Natural killer cell (primary cell): ENCODE results near the gene SLC43A3. TPM values are rescaled to one million over a fixed set of nuclear protein-coding genes. Genes with fewer than 3 reads are reported as not detected.

ENCODE experiments used
- ATAC-seq, 3 donors: fragments of 150-1000 bp in 2 of 3; fragments of 200-7000 bp in 1 of 3; cut with Tn5 transposase; 1 replicate in 1 of 3; 2 replicates in 2 of 3; pipeline ENCODE4 v1.10.0; 2021; ENCODE audit warnings: mild to moderate bottlenecking in 2 of 3, moderate library complexity in 2 of 3
- DNase-seq, 2 donors: peaks; one replicate each; pipeline versions ENCODE4 v3.0.0 to v3.0.0-alpha.2; 2013 to 2021; ENCODE audit warnings: mixed read lengths in 1 of 2
- H3K27ac ChIP-seq: one replicate; pipeline ENCODE4 v1.5.1; 2013; ENCODE audit warnings: mild to moderate bottlenecking, low read length
- H3K27me3 ChIP-seq: one replicate; pipeline ENCODE4 v1.6.1; 2013; ENCODE audit warnings: low read length; ENCODE audit not compliant: control insufficient read depth, insufficient read depth
- H3K36me3 ChIP-seq: one replicate; pipeline ENCODE4 v1.6.1; 2013; ENCODE audit warnings: low read length; ENCODE audit not compliant: control insufficient read depth, insufficient read depth
- H3K4me1 ChIP-seq: one replicate; pipeline ENCODE4 v1.6.1; 2013; ENCODE audit warnings: low read length; ENCODE audit not compliant: control insufficient read depth, insufficient read depth
- H3K4me3 ChIP-seq: one replicate; pipeline ENCODE4 v1.5.1; 2013; ENCODE audit warnings: low read length
- H3K9me3 ChIP-seq: one replicate; pipeline ENCODE4 v1.6.1; 2013; ENCODE audit warnings: low read length; ENCODE audit not compliant: control insufficient read depth, insufficient read depth
- H3K27ac Mint-ChIP-seq, 2 donors: one replicate each; pipeline ENCODE4 v1.8.0; 2022; ENCODE audit warnings: mild to moderate bottlenecking in 2 of 2, mixed read lengths in 2 of 2, moderate library complexity in 1 of 2
- H3K27me3 Mint-ChIP-seq, 2 donors: one replicate each; pipeline ENCODE4 v1.8.0; 2022; ENCODE audit warnings: low read depth in 2 of 2, mixed read lengths in 2 of 2
- H3K36me3 Mint-ChIP-seq: one replicate; pipeline ENCODE4 v1.8.0; 2022; ENCODE audit warnings: mixed read lengths
- H3K4me1 Mint-ChIP-seq, 2 donors: one replicate each; pipeline ENCODE4 v1.8.0; 2022; ENCODE audit warnings: mixed read lengths in 2 of 2
- H3K4me3 Mint-ChIP-seq: one replicate; pipeline ENCODE4 v1.8.0; 2022; ENCODE audit warnings: mild to moderate bottlenecking, moderate library complexity, mixed read lengths
- H3K9me3 Mint-ChIP-seq, 2 donors: one replicate each; pipeline ENCODE4 v1.8.0; 2022; ENCODE audit warnings: mixed read lengths in 2 of 2
- WGBS: methylation state at CpG from one replicate; pipeline ENCODE4 v1.1.7; 2013; ENCODE audit warnings: missing lambda C conversion rate; ENCODE audit not compliant: insufficient coverage; 5-methylcytosine and 5-hydroxymethylcytosine counted together
- intact Hi-C: fragments of 100-400 bp; cut with micrococcal nuclease; formaldehyde crosslinking; loops from one replicate; pipeline ENCODE4 v1.14.2; 2022
- total RNA-seq, 4 donors: library from RNA; stranded (reverse); fragments of 120-200 nt in 1 of 4; gene quantifications; one replicate each; pipeline versions ENCODE4 v1.2.3 to v1.2.4, GENCODE V29; 2013 to 2022
- TF ChIP-seq, protein P1 (sequence below): fragments of 200-600 bp; IDR thresholded peaks from one replicate; pipeline ENCODE4 v1.8.0; 2022; ENCODE audit warnings: antibody characterized with exemption

The SLC43A3 gene
- total RNA-seq, 3 donors from 2014 or later (not counting 1 experiment from before 2014, with no cell fraction given) = 17.0 to 22.2 (median 20.7) TPM

DNA sequence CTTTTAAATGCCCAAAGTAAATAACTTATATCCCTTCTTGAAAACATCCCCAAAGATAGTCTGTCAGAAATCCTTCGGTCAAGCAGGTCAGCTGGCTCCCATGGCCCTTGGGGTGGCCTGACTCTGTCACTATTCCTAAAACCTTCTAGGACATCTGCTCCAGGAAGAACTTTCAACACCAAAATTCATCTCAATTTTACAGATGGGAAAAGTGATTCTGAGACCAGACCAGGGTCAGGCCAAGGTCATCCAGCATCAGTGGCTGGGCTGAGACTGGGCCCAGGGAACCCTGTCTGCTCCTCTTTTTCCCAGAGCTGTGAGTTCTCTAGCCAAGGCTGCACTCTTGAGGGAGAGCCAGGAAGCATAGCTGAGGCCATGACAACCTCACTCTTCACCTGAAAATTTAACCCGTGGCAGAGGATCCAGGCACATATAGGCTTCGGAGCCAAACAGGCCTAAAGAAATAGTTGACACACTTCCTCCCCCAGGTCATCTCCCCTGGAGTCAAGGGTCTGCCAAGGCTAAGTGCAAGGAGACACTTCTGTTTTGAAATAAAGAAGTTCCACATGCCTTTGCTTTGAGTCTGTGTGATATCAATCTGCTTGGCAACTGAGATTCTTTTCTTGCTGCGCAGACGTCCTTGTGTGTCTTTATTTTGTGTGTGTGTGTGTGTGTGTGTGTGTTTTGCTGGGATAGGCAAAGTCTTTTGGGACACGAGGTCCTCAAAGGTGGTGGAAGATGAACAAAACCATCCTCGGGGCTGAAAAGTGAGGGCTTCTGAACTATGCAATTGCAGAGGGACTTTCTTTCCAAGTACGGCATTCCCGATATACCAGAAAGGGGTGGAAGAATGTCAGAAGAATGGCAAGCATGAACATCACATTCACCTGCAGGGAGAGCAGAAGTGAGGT lies 19.7 kb downstream of the SLC43A3 start:
- DNase-seq (no peak), ATAC-seq (no peak)
- Mint-ChIP-seq H3K27me3 (no peaks in the 10 kb centered on the region), H3K36me3 (no peaks in the 10 kb centered on the region), H3K27ac (no peak overlapping the region), H3K4me3 (no peak overlapping the region), H3K9me3 (no peaks in the 10 kb centered on the region), H3K4me1 (peaks cover 0 to 4% of the 10 kb centered on the region in 2 donors)
- H3K4me3 ChIP-seq = no peak overlapping the region
- H3K27me3 ChIP-seq = no peaks in the 10 kb centered on the region
- peaks cover 14% of the 10 kb centered on the region for H3K4me1 ChIP-seq
- TF ChIP-seq, protein P1, sequence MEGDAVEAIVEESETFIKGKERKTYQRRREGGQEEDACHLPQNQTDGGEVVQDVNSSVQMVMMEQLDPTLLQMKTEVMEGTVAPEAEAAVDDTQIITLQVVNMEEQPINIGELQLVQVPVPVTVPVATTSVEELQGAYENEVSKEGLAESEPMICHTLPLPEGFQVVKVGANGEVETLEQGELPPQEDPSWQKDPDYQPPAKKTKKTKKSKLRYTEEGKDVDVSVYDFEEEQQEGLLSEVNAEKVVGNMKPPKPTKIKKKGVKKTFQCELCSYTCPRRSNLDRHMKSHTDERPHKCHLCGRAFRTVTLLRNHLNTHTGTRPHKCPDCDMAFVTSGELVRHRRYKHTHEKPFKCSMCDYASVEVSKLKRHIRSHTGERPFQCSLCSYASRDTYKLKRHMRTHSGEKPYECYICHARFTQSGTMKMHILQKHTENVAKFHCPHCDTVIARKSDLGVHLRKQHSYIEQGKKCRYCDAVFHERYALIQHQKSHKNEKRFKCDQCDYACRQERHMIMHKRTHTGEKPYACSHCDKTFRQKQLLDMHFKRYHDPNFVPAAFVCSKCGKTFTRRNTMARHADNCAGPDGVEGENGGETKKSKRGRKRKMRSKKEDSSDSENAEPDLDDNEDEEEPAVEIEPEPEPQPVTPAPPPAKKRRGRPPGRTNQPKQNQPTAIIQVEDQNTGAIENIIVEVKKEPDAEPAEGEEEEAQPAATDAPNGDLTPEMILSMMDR = no peak
- no peaks in the 10 kb centered on the region for H3K9me3 ChIP-seq
- no peak overlapping the region for H3K27ac ChIP-seq
- intact Hi-C loops = no loop called here
- peaks cover 17% of the 10 kb centered on the region for H3K36me3 ChIP-seq
- WGBS = 91% methylated on average over 9 of the region's 9 CpGs

DNA sequence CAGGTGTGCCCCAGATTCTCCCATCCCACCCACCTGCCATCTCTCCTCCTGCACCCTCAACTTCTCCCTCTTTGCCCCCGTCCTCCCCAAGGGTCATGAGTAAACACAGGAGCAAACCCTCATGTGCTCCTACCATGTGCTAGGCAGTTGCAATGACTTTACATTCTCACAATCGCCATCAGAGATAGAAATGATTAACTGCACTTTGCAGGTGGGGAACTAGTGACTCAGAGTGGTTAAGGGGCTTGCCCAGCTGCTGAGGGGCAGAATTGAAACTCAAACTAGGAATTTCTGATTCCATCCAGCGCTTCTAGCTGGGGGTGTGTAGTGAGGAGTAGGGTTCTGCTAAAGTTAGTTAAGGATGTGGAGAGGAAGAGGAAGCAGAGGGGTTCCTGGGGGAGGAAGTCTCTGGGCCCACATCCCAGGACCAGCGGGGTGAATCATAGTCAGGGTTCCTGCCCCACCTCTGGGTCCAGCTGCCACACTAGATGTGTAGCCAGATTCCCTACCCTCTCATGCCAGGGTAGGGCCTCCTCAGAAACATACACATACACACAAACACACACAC lies 20.5 kb downstream of the SLC43A3 start:
- H3K4me1 ChIP-seq = peaks cover 14% of the 10 kb centered on the region
- 16% methylated on average over 3 of the region's 4 CpGs for WGBS
- intact Hi-C loops = no loop called here
- H3K4me3 ChIP-seq = no peak overlapping the region
- TF ChIP-seq, protein P1 = no peak
- ATAC-seq (peak in 2 of 3 donors; percentile 29 to 43), DNase-seq (no peak)
- Mint-ChIP-seq H3K27me3 (no peaks in the 10 kb centered on the region), H3K9me3 (no peaks in the 10 kb centered on the region), H3K4me1 (peaks cover 0 to 4% of the 10 kb centered on the region in 2 donors), H3K27ac (peak overlapping the region in 1 of 2 donors; percentile 35), H3K36me3 (no peaks in the 10 kb centered on the region), H3K4me3 (no peak overlapping the region)
- no peak overlapping the region for H3K27ac ChIP-seq
- no peaks in the 10 kb centered on the region for H3K27me3 ChIP-seq
- H3K36me3 ChIP-seq = peaks cover 15% of the 10 kb centered on the region
- H3K9me3 ChIP-seq = no peaks in the 10 kb centered on the region

DNA sequence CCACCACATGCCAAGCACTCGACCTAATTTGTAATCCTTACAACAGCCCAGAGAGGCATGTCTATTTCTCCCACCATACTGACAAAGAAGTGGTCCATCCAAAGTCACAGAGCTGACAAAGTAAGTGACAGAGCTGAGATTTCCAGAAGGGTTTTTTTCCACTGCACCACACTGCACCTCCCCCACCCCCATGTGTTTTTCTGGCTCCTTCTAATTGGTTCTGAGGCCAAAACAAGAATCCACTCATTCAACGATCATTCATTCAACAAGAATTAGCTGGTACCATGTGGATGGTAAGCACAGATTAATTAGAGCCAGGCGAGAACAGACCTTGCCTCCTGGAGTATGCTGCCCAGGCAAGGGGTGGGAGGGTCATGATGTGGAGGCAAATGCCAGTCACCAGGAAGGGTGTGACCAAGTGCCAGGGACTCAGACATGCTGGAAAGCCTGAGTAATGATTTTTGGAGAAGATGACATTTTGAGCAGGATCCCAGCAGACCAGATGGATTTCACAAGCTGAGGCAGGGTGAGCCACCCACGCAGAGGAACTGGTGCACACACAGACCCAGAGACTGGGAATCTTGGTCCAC lies 21.6 kb downstream of the SLC43A3 start:
- Histone ChIP-seq H3K36me3 (peaks cover 15% of the 10 kb centered on the region), H3K27me3 (no peaks in the 10 kb centered on the region), H3K27ac (no peak overlapping the region), H3K9me3 (no peaks in the 10 kb centered on the region), H3K4me1 (peaks cover 14% of the 10 kb centered on the region), H3K4me3 (no peak overlapping the region)
- 96% methylated on average over 4 of the region's 4 CpGs for WGBS
- TF ChIP-seq, protein P1 = no peak
- Mint-ChIP-seq H3K9me3 (no peaks in the 10 kb centered on the region), H3K27ac (no peak overlapping the region), H3K36me3 (no peaks in the 10 kb centered on the region), H3K27me3 (no peaks in the 10 kb centered on the region), H3K4me1 (peaks cover 0 to 4% of the 10 kb centered on the region in 2 donors), H3K4me3 (no peak overlapping the region)
- no peak for DNase-seq
- no peak for ATAC-seq
- intact Hi-C loops = no loop called here
